Measurements from ENCODE around the gene NR2C2.
A peak's percentile ranks its signal among the peaks of the same experiment; 100 is the strongest.

The NR2C2 gene

GRCh38 chr3:15065550-15066007, 118.2 kb downstream of the NR2C2 start:
- no peak for DNase-seq

- DNase-seq, result no peak
These were observed 119.1 kb downstream of the NR2C2 start for GRCh38 chr3:15066467-15066866.

GRCh38 chr3:15069441-15069840, 122.1 kb downstream of the NR2C2 start:
- DNase-seq, result no peak

GRCh38 chr3:15071699-15072098, 124.3 kb downstream of the NR2C2 start:
- DNase-seq, result no peak

GRCh38 chr3:15074500-15074899, 127.1 kb downstream of the NR2C2 start:
- no peak for DNase-seq

- DNase-seq, result no peak
These were observed 131.7 kb downstream of the NR2C2 start for GRCh38 chr3:15079091-15079490.

GRCh38 chr3:15081960-15082664, 134.7 kb downstream of the NR2C2 start:
- DNase-seq, result peak; percentile 90 to 96

GRCh38 chr3:15083252-15083651, 135.9 kb downstream of the NR2C2 start:
- peak; percentile 43 to 79 for DNase-seq

GRCh38 chr3:15086263-15086662, 138.9 kb downstream of the NR2C2 start:
- no peak for DNase-seq

- no peak for DNase-seq
These were observed 139.3 kb downstream of the NR2C2 start for GRCh38 chr3:15086699-15087098.

GRCh38 chr3:15089201-15089600, 141.8 kb downstream of the NR2C2 start:
- DNase-seq, result no peak

- no peak for DNase-seq
These were observed 144.2 kb downstream of the NR2C2 start for GRCh38 chr3:15091575-15091974.

- no peak for DNase-seq
These were observed 145.3 kb downstream of the NR2C2 start for GRCh38 chr3:15092686-15093085.

- DNase-seq, result no peak
These were observed 146.9 kb downstream of the NR2C2 start for GRCh38 chr3:15094187-15094875.

- no peak for DNase-seq
These were observed 148.7 kb downstream of the NR2C2 start for GRCh38 chr3:15096046-15096445.

GRCh38 chr3:15097891-15098290, 150.5 kb downstream of the NR2C2 start:
- DNase-seq, result peak; percentile 44 to 60

Measured in inflammatory macrophage treated with lipopolysaccharide for 1 hour (primary cell).